A673 (cell line): Measurements from ENCODE around the gene RANBP3L.

ENCODE experiments used
- EZH2 ChIP-seq: fragments of 200-600 bp; sonication (generic); IDR thresholded peaks from 2 replicates; pipeline ENCODE4 v1.6.1; 2017; ENCODE audit warnings: borderline replicate concordance, low read depth, mild to moderate bottlenecking, mixed read lengths, antibody characterized with exemption, low read length; ENCODE audit not compliant: poor library complexity, severe bottlenecking
- TF ChIP-seq, protein P1 (sequence below): fragments of 300-800, 200-600 bp; sonication (generic); conservative IDR thresholded peaks from 2 replicates; pipeline ENCODE4 v1.5.1; 2017; ENCODE audit warnings: low read depth, mild to moderate bottlenecking, antibody characterized with exemption, low read length, moderate library complexity, mixed read lengths

- TF ChIP-seq, protein P1, sequence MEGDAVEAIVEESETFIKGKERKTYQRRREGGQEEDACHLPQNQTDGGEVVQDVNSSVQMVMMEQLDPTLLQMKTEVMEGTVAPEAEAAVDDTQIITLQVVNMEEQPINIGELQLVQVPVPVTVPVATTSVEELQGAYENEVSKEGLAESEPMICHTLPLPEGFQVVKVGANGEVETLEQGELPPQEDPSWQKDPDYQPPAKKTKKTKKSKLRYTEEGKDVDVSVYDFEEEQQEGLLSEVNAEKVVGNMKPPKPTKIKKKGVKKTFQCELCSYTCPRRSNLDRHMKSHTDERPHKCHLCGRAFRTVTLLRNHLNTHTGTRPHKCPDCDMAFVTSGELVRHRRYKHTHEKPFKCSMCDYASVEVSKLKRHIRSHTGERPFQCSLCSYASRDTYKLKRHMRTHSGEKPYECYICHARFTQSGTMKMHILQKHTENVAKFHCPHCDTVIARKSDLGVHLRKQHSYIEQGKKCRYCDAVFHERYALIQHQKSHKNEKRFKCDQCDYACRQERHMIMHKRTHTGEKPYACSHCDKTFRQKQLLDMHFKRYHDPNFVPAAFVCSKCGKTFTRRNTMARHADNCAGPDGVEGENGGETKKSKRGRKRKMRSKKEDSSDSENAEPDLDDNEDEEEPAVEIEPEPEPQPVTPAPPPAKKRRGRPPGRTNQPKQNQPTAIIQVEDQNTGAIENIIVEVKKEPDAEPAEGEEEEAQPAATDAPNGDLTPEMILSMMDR = no peak
- TF ChIP-seq EZH2 = no peak
Observed at GRCh38 chr5:36301858-36302603, at the start of gene RANBP3L.
